HG03521 (cell line): ENCODE measurements around the gene CPXM2.

Experiments
- ATAC-seq: cut with Tn5 transposase; IDR thresholded peaks from one replicate; pipeline ENCODE4 v1.9.1; 2021; ENCODE audit warnings: mild to moderate bottlenecking, moderate library complexity; ENCODE audit not compliant: unreplicated experiment

The CPXM2 gene

DNA sequence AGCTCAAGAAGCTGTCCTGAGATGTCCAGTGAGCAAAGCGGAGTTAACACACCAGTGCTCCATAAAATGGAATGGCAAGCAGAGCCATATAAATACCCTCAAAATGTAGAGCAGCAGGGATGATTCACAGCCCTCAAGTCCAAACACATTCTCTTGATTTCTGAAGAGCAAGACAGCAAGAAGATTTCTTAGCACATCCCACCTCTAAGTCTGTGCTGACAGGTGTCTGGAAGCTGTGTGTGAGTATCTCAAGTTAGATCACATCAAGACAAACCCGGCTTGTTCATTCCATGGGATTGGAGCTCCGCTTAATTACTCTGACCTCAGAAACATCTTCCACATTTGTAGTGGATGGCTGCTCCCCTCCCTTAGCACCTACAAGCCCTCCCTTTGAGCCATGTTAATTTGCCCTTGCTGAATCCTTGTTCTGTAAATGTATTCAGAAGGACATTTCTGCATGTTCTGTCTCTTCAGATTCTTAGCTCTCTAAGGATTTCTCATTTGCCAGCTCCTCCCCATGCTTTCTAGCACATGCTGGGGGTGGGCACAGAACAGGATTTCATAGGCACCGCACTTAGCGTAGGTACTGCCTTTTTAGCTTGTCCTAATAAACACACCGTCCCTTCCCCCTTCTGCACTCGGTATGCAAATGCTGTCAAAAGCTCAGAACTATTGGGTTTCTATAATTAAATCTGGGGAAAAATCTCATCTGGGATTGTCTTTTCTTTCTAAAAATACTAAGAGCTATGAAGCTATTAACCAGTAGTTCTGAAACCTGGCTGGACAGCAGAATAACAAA is 112.7 kb downstream of the CPXM2 start:
- no peak for ATAC-seq

DNA sequence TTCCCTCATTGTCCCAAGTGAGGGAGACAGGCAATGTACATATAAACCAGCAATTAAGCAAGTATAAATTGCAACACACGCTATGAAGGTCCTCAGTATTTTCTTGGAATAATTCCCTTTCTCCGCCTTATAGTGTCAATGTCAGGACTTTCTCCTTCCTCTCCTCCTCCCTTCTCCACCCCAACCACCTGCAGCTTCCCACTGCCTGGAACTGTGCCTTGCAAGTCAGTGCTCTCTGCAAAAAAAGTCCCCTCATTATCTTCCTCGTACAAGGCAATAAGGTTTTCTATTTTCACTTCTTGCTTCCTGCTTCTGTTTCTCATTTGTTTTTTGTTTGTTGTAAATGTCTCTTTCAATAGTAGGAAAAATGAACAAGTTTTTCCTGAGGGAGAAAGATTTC is 113.7 kb downstream of the CPXM2 start:
- ATAC-seq: no peak

DNA sequence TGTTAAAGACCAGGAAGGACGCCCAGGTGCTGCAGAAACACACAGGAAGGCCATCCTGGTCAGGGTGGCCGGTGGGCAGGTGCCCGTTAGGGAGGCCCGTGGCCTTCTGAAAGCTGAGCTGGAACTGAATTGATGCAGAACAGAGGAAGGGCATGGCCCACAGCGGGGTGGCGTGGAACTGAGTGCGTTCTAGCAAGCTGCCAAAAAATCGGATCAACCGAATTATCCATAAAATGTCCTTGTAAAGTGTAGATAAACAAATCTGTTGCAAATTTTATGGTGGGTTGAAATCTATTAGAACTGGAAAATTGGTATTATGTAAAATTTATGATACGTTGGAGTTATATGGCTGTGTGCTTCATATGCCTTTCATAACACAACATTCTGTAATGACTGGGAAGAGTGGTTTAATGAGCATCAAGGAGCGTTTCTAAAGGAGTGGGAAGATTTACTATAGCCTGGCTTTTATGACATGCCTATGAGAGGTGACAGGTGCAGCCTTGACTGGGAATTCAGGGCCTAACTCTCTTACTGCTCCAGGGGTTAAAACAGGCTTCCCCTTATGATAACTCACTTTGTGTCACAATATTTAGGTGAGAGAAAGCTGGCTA is 117.4 kb downstream of the CPXM2 start:
- no peak for ATAC-seq

DNA sequence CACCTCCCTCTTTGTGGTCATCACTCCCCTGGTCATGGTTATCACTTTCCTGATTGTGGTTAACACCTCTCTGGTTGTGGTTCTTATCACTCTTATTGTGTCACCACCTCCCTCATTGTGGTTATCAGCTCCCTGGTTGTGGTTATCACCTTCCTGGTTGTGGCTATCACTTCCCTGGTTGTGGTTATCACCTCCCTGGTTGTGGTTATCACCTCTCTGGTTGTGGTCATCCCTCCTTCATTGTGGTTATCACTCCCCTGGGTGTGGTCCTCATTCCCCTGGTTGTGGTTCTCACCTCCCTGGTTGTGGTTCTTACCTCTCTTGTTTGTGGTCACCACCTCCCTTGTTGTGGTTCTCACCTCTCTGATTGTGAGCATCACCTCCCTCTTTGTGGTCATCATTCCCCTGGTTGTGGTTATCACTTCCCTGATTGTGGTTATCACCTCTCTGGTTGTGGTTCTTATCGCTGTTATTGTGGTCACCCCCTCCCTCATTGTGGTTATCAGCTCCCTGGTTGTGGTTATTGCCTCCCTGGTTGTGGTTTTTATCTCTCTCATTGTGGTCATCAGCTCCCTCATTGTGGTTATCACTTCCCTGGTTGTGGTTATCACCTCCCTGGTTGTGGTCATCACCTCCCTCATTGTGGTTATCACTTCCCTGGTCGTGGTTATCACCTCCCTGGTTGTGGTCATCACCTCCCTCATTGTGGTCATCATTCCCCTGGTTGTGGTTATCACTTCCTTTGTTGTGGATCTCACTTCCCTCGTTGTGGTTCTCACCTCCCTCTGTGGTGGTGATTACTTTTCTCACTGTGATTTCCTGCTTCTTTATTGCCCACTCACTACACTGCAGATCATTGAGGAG is 118.7 kb downstream of the CPXM2 start:
- no peak for ATAC-seq

DNA sequence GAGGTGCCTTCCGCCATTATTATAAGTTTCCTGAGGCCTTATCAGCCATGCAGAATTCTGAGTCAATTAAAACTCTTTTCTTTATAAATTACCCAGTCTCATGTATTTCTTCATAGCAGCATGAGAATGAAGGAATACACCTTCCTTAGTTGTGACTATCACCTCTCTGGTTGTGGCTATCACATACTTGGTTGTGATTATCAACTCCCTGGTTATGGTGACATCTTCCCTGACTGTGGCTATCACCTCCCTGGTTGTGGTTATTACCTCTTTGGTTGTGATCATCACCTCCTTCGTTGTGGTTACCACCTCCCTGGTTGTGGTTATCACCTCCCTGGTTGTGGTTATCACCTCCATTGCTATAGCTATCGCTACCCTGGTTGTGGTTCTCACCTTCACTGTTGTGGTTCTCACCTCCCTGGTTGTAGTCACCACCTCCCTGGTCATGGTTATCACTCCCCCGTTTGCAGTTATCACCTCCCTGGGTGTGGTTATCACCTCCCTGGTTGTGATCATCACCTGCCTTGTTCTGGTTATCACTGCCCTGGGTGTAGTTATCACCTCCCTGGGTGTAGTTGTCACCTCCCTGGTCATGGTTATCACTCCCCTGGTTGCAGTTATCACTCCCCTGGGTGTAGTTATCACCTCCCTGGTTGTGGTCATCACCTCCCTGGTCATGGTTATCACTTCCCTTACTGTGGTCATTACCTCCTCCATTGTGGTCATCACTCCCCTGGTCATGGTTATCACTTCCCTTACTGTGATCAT is 119.5 kb downstream of the CPXM2 start:
- no peak for ATAC-seq

DNA sequence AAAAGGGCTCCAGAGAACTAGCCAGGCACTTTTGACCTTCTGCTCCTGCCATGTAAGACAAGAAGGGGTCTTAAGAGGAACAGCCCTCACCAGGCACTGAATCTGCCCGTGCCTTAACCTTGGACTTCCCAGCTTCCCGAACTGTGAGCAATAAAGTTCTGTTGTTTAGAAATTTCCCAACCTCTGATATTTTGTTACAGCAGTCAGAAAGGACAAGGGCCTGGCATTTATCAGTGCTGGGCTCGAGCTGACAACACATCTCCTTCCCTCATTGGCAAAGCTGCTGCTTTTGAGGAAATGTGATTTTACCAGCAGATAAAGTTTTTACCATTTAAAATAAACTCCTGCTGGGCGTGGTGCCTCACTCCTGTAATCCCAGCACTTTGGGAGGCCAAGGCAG is 122.0 kb downstream of the CPXM2 start:
- no peak for ATAC-seq

DNA sequence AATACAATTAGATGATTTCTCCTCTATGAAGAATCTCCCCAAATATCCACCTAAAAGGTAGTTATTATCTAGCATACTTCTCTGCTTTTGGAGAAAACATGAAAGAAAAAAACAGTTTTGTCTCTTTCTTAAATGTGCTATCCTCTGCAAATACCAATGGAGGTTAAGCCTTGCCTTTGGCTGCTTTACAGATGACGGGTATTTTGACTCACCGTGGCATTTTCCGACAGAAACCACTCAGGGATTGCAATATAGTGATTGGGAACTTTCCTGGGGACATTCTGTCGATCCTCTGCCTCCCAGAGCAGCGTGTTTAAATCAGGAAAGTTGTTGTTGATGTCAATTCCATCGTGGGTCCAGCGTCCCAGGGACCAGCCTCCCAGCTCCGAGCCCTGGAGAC is 124.8 kb downstream of the CPXM2 start:
- no peak for ATAC-seq

DNA sequence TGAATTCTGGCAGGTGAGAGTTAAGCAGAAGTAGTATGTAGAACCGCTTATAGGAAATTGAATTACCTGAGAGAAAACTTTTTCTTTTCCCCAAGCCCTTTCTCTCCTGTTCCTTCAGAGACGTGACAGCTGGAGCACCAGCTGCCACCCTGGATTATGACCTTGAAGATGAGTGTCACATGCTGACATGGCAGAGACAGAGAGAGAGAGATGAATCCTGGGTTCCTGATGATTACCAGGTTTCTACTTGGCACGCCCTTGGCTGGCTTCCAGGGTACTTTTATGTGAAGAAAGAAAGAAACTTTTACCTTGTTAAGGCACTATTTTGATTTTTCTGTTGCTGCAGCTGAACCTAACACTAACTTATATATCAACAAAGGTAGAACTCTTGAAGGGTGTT is 125.6 kb downstream of the CPXM2 start:
- no peak for ATAC-seq

DNA sequence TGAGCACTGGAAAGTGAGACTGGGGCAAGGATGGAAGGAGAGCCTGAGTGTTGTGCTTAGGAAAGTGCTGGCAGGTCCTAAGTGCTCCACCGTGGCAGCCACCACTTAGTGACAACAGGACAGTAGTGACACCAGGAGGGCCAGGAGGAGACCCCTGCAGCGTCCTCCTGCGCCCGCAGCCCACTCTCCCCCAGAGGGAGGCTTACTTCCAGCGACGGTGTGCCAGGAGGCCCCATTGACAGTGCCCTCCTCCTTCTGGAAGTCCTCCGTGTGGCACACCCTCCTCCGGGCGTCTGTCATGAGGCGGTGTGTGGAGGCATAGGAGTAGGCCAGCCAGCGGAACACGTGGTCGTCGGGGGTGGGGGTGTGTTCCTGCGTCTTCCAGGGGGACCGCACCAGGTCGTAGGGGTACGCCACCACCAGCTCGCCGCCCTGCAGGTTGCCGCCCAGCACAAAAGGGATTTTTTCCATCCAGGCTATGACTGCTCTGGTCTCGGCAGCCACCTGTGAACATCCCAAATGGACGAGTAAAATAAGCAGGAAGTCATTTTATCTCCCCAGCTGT is 129.9 kb downstream of the CPXM2 start:
- no peak for ATAC-seq

DNA sequence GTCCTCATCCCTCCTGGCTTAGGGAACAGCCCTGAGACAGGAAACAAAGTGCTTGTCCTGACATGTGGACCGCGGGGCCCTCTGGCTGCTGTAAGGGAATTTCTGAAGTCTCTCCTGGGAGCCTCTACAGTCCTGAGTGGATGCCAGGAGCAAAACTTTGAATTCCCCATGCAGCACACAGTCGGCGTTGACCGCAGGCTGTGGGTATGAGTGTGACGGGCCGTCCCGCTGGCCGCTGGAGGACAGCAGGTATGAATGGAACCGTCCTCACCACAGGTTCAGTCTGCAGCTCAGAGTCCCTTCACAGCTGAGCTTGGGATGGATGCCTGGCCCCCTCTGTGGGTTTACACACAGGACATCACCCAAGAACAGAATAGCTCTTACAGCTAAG is 130.6 kb downstream of the CPXM2 start:
- ATAC-seq: no peak

DNA sequence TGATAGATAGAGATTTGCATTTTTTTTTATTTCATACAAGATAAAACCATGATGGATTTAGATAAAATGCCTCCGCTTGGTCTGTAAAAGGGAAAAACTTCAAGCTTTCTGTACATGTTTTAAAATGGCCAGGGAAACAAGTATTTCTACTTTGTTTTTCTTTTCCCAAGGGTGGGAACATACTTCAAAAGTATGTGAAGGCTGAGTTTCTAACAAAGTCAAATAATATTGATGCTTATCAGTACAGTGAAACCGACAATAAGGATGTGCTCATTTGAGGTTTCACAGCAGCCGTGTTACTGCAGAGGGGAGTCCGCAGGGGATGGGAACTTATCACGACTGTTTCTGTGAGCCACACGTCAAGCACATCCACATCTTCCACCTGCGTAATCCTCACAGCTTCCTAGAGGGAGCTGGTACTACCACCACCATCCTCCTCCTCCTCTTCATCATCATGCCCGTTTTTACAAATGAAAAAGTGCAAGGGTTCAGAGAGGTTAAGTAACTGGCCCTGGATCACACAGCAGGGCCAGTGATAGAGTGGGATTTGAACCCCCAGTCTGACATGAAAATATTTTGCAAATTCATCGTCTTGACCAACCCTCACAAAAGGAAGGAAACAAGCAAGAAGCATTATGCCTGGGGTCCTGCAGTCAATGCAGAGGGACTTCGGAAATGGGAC is 131.1 kb downstream of the CPXM2 start:
- ATAC-seq: no peak

DNA sequence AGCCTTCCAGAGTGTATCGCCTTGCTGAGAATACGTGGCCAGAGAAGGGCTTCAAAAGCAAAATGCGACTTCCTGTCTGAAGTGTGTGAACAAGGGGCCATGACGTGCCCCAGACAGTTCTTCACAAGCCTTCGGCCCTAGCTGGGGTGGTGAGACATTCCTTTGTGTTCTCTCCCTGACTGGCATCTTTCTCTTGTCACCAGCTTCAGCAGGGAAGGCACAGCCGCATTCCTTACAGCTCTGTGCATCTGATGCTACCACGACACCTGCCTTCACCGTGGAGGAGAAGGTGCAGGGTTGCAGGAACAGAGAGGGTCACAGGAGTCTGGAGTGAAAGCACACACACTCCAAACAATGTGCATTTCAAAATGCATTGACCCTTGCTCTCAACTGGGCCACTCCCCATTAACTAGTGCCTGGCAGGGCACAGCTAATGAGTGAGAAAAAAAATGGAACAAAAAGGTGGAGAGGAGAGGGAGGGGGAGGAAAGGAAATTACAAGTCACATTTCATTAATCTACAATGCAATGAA is 132.0 kb downstream of the CPXM2 start:
- no peak for ATAC-seq

DNA sequence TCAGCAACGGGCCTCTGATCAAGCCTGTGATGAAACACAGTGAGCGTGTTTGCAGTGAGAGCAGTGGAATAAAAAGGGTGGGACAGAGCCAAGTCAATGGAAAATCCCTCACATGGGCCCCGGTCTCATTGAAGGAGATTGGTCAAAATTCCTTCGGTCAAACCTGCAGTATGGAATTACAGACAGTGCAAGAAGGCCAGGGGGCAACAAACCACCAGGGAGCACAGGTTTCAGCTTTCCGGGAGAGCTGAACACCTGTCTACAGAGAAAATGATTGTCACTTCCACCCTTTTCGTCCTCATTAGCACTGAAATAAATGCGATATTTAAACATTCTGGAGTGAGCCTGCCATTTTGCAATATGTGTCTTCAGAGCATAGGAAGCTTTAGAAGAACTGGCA is 132.6 kb downstream of the CPXM2 start:
- ATAC-seq: no peak

DNA sequence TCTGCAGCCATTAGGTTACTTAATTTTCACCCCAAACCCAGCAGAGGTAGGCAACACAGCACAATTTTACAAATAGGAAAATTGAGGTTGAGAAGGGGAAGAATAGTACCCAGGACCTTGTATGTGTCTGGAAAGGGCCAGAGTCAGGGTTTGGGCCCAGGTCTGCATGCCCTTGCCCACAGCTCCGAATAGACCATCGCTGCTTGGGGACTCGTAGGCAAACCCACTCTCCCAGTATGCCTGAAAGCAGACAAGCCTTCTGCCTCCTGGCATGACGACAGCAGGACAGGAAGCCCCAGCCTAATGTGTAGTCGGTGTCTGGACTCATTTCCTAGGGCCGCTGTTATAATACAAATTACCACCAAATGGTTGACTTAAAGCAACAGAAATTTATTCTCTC is 133.8 kb downstream of the CPXM2 start:
- ATAC-seq: no peak

DNA sequence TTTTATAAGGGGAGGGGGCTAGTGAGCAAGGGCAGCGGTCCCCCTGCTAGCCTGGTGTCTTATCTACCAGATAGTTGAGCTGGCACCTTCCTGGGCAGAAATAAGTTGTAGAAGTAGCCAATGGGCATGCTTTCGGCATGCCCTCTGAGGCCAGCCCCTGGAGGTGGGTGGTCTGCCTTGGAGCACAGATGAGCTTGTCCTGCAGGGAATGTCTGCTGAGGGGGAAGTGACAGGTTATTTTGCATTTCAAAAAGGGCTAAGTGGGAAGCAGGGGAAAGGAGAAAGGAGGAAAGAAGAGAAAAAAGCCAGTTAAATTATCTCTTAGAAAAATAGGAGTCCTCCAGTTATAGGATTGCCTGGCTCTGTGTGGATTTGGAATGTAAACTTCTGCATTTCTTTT is 136.5 kb downstream of the CPXM2 start:
- ATAC-seq: no peak

DNA sequence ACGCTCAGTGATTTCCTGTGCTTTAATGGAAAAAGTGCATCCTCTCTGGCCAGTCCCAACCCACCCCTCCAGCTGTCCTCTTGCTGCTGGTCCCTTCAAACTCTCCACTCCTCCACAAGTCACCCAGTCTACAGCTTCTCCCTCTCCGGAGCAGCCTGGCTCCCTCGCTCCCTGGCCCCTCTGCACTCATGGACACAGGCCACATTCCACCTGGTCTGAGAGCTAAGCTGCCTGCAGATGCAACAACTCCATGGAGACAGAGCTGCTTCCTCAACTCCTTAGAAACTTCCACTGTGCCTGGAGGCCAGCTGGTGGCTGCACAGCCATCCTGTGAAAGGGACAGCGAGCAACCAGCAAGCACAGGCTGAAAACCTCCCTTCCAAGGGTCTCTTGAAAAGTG is 137.5 kb downstream of the CPXM2 start:
- ATAC-seq: no peak

DNA sequence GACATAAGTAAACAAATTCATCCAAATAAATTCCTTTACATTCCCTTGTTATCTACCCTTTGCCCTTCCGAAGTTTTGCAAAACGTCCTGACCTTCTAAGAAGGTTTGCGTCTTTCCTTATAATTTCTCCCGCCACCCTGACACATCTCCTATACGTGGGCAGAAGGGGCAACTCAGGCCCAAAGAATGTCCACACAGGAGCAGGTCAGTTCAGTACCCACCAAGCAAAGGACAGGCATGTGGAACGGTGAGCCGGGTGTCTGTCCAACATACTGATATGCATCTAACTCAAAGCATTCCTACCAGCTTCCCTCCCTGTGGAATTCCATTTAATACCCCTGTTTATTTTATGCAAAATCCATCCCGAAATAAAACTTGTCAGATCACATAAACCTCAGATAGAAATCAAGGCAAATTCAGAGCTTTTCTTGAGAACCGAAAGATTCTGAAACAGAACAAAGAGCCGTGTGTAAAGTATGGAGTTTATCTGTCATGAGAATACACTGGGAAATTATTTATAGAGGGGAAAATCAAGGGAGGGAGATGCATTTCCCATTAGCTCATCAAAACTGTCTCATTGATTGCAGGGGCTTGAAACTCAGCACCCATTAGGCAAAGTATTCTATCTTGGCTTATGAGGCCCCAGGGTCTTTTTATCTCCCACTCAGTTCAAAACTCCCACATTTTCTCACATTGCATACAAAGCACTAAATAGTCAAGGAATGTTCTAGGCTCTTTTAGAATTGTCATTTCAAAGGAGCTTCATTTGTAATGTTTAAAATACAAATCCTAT is 140.1 kb downstream of the CPXM2 start:
- ATAC-seq: no peak

DNA sequence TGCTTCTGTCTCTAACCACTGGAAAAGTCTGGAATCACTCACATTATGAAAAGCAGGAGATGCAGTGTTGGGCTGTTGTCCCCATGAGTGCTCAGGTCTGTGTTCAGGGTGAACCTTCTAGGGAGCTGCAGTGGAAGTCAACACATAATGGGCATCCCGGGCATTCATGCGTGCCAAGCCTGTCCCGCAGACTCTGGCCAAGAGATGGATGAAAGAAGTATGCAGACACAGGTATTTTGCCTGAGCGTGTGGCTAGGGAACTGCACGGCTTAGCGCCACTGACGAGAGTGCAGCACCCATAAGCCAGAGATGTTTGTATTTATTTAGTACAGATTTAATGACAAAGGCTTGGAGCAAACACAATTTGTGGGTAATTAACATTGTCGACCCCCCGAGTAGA is 140.7 kb downstream of the CPXM2 start:
- no peak for ATAC-seq

DNA sequence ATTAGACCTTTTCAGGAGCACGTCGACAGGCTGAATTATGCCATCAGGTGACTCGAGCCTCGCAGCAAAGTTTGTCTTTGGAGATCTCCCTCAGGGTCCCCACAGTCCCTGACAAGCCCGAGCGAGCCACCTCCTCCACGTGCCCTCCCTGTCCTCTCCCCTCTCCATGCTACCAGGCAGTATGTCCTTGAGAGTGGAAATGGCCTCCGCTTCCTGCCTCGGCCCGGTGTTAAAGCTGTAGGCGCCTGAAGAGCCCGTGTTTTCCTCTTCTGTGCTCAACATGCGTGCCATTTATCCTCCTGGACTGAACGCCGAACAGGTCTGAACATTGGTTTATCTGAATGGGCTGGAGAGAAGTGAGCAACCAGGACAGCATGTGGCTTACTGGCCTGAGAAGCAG is 142.9 kb downstream of the CPXM2 start:
- ATAC-seq: no peak
